Measurements from ENCODE around the gene ASB6.

ASB6 gene, protein sequence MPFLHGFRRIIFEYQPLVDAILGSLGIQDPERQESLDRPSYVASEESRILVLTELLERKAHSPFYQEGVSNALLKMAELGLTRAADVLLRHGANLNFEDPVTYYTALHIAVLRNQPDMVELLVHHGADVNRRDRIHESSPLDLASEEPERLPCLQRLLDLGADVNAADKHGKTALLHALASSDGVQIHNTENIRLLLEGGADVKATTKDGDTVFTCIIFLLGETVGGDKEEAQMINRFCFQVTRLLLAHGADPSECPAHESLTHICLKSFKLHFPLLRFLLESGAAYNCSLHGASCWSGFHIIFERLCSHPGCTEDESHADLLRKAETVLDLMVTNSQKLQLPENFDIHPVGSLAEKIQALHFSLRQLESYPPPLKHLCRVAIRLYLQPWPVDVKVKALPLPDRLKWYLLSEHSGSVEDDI

DNA sequence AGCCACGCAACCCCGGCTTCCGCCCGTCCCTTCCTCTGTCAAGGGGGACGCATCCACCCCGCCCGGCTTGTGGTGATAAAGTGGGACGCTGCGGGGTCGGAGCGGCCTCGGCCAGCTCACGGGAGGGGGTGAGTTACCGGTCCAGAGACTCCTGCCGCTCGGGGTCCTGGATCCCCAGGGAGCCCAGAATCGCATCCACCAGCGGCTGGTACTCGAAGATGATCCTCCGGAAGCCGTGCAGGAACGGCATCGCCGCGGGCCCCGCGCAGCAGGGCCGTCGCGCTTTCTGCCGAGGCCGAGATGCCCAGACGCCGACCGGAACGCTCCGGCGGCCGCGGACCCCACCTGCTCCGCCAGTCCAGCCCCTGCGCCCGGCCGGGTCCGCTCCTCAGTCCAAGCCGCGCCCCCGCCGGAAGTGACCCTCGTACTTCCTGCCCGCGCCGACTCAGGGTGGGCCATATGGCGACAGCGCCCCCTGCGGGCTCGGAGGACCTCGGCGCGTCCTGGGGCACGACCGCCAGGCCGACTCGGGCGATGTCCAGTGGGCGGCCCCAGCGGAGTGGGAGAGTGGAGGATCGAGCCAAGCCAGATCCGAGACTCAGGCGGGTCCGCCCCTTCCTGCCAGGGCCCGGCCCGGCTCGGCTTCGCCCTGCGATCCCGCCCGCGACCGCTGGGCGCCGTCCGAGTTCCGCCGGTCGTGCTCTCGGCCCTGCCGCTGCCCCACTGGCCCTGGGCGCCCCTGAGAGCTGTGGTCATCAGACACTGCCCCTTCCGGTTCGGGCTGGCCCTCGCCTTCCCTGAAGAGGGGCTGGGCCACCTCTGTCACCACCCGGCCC, at the start of gene ASB6:
TSS of gene ASB6 (minus strand) at position 402 of the 836 bp plus-strand sequence. CDS start at position 250, 152 bp downstream.
- peak; percentile 85 to 97 for DNase-seq (ENCODE audit: low read depth in 2 of 2)

DNA sequence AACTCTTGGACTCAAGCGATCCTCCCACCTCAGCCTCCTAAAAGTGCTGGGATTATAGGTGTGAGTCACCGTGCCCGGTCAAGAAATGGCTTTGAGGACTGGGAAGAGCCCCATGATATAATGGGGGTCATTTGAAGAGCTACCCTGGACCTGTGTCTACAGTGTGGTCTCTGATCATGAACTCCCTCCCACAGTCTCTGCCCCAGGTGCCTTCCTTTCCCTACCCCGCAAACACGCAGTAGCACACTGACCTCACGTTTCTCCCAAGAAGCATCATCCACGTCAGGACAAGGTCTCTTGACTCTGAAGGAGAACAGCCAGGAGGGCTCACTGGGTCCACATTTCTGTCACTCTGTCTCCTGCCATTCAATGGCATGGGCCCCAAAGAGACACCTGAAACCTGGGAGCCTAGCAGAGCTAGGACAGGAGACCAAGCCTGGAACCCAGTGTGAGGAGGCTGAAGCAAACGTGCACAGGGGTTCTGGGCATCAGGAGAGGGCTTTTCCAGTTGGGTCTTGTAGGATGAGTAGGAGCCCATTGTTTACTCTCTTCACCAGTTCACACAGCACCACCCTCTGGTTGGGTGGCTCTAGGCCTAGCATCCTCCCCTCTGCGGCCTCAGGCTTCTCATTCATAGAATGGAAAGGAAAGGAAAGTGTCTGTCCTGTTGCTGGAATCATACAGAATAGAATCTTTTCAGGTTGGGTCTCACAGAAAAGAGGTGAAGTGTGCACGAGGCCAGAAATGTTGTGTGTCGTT, 46.5 kb upstream of the ASB6 start:
- no peak for DNase-seq (ENCODE audit: low read depth in 2 of 2)

DNA sequence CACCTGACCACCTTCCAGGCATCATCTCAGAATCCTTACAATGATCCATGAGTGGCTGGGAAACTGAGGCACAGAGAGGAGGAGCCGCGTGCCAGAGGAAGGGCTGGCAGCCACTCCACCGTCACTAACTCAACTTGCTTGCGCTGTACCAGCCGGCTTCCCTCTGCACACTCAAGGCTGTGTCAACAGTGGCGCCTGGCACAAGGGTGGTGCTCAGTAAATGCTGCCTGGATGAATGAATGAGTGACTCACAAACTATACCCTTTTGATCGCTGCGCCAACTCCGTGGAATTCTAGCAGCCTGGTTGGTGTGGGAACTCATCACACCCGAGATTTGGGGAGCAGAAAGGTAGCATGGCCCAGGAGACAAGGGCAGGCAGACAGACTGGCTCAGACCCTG, 45.4 kb upstream of the ASB6 start:
- no peak for DNase-seq (ENCODE audit: low read depth in 2 of 2)

DNA sequence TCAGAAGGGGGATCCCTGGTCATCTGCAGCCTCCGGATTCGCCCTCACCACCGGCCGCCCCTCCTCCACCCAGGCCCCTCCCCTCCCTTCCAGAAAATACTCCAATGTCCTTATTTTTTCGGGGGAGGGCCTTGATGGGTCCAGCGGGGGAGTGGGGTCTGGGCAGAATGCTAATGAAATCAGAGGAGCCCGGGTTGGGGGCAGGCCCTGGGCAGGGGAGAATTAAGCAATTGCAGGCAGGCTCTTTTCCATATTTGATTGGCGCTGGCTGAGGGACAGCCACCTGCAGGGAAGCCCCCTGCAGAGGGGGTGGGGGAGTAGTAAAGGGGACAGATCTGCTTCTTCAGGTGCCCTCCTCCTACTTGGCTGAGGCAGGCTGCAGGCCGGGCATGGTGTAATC, 44.8 kb upstream of the ASB6 start:
- no peak for DNase-seq (ENCODE audit: low read depth in 2 of 2)

DNA sequence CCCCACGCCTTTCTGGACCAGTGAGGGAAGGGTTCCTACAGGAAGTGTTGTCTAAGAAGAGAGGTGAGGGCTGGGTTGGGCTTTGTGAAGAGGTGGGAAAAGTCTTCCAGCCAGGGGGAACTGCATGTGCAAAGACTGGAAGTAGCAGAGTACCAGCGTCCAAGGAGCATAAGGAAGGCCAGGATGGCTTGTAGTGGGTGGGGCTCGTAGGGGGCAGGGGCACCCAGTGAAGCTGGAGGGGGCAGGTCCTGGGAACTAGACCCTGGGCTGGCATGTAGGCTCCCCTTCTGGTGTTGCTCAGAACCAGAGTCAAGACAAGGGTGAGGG, 43.9 kb upstream of the ASB6 start:
- DNase-seq (ENCODE audit: low read depth in 2 of 2): no peak

DNA sequence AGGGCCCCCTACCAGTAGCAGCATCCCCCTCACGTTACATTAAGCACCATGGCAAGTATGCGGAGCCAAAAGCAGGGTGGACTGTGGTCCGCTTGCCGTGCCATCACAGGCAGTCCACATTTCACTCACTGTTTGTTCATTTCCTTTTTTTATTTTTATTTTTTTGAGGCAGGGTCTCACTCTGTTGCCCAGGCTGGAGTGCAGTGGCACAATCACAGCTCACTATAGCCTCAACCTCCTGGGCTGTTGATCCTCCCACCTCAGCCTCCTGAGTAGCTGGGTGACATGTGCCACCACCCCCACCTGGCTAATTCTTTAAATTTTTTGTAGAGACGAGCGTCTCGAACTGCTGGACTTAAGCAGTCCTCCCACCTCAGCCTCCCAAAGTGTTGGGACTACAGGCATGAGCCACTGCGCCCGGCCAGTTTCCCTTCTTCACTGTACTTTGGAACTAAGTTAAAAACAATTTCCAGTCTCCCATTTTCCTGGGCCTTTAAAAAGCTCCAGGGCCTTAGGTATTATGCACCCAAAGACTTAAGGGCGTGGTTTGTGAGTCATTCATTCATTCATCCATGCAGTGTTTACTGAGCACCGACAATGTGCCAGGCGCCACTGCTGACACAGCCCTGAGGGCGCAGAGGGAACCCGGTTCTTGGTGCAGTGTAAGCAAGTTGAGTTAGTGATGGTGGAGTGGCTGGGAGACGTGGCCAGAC, 43.4 kb upstream of the ASB6 start:
- no peak for DNase-seq (ENCODE audit: low read depth in 2 of 2)

DNA sequence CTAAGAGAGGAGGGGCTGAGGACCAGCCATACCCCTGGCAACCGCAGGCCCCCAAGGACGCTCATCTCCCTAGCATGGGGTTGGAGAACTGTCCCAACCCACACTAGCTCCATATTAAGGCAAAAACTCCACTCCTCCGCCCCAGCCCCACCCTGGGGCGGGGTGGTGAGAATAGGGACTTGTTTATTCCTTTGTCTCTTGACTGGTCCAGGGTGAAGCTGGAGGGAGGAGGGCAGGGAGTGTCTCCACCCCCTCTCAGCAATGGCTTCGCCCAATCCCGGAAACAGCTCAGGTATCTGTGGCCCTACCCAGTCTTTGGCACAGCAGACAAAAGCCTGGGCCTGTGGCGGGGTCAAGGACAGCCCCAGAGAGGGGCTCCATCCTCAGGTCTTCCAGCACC, 40.4 kb upstream of the ASB6 start:
- no peak for DNase-seq (ENCODE audit: low read depth in 2 of 2)

DNA sequence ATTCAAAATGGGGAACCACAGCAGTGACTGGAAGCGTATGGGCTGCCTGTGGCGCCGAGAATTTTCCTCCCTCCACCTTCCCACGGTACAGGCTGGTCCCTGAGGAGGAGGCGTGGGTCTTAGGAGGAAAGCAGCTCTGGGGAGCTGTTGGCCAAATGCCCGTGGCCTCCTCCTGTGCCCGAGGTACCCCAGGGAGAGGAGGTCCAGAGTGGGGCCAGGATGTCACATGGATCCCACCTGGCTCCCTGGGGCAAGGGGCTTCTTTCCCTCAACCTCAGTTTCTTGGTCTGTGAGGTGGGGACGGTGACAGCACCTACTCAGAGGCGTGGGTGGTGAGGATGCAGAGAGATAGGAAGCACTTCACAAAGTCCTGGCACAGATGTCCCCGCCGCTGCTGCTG, 40.0 kb upstream of the ASB6 start:
- DNase-seq (ENCODE audit: low read depth in 2 of 2): no peak

DNA sequence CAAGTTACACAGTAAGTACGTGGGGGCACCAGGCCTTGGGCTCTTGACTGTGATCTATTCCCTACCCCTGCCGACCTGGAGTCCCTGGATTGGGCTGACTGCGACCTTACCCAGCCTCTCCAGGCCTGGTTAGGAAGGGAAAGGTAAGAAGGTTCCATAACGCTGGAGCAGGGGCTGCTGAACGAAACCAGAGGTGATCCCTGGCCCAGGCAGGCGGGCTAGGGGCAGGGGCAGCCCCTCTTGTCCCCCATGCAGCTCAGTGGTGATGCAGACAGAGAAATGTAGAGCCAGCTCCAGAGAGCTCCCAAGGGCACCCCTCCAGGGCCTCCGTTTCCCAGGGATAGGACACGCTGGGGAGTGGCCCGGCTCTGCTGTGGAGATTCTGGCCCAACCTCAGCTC, 37.6 kb upstream of the ASB6 start:
- no peak for DNase-seq (ENCODE audit: low read depth in 2 of 2)

DNA sequence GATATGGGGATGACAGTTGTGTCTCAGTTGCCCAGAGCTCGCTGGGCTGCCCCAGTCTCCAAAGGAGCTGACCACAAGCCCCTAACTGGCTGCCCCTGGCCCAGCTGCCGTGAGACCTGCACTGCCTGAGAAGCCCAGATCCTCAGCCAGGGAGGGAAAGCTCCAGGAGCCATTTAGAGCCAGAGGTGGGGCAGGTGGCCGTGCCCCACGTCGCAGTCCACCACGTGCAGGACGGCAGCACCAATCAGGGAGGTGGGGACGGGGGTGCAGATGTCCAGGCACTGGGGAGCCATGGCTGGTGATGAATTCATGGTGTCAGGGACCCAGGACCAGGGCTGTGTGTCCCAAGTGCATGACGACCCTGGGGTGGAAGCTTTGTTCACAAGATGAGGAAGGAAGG, 36.9 kb upstream of the ASB6 start:
- no peak for DNase-seq (ENCODE audit: low read depth in 2 of 2)

DNA sequence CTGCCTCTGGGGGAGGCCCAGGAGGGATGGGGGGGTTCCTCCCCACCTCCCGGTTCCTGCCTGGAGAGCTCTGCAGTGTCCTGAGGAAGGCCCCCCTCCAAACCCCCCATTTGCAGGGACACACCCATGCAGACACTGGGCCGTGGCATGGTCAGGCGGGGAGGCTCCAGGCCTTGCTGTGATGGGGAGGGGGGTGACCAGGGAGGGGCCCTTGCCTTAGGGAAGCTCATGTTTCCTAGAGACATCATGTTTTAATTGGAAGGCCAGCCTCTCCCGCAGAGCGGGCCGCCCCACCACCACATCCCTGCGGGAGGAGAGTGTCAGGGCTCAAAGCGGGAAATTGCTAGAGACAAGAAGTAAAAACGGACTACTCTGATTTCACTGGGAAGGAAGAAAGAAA, 35.5 kb upstream of the ASB6 start:
- DNase-seq (ENCODE audit: low read depth in 2 of 2): no peak

DNA sequence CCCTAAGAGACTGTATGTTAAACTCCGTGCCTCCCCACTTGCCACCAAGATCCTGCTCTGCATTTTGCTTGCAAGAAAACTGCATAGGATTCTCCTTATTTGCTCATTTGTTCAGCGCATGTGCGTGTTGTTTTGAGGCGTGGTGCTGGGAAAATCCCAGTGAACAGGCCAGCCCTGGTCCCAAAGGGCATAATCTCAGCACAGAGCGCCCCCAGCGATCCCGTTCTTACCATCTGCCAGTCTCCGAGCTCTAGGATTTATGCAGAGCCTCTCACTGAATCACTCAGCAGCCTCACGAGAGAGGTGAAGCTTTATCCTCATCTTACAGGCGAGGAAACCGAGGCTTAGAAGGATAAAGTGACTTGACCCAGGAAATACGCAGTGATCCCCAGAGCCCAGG, 35.0 kb upstream of the ASB6 start:
- DNase-seq (ENCODE audit: low read depth in 2 of 2): no peak

DNA sequence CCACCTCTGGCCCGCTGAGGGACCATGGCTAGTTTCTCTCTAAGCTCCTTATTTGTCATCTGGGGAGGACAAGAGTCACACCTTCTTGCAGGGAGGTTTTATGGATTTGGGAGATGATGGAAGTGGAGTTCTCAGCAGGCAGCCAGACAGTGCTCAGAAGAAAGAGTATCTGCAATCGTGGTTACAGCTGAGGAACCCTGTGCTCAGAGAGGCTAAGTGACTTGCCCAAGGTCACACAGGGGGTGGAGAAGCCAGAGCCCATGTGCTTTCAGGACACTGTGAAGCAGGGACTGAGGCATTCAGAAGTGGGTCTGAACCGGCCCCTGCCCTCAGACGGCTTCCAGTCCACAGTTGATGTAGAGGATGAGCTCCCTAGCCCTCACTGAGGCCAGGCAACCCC, 34.3 kb upstream of the ASB6 start:
- DNase-seq (ENCODE audit: low read depth in 2 of 2): no peak

DNA sequence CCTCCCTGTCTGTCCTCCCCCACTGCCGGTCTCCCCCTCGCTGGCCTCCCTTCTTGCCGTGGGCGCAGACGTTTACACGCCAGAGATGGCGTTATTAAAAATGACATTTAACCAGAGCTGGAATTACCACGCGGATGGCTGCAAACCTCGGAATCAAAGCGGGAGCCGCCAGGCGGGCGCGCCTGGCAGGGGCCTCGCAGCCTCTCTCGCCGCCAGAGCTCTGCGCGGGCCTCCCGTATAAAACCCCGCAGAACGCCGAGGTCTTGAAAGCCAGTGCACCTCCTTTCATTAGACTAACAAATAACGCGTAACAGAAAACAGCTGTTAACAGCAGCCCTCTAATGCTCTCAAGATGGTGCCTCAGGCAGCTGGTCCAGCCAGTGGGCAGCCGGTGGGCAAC, 33.7 kb upstream of the ASB6 start:
- DNase-seq (ENCODE audit: low read depth in 2 of 2): no peak

DNA sequence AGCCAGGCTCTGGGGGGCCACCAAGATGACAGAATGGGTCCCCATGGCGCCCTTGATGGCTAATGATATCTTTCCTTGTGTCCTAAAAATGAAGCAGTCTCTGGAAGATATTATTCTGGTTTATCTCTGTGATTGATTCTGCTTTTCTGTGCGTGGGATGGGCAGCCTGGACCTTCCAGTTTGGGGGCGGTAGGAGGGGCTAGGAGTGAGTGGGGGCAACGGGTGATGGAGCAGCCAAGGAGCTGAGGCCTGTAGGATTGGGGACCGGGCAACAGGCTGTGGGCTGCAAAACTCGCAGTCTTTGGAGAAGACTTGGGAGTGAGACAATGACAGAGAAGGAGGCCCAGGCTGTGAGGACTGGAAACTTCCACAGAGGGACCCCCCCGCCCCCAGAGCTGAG, 32.3 kb upstream of the ASB6 start:
- no peak for DNase-seq (ENCODE audit: low read depth in 2 of 2)

DNA sequence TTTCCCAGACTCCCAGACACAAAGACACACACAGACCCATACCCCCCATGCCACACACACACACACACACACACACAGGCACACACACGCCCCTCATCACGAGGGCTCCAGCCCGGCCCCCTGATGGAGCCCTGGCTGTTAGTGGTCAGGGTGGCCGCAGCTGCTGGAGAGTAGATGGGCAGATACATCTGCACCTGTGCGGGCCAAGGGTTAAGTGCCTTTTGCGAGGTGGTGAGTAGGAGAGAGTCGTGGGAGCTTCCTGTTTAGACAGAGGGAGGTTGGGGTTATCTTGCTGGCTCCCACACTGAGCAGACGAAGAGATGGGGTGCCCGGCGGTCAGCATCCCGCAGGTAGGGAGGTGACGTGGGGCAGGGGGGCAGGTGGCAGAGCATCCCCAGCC, 31.7 kb upstream of the ASB6 start:
- no peak for DNase-seq (ENCODE audit: low read depth in 2 of 2)

DNA sequence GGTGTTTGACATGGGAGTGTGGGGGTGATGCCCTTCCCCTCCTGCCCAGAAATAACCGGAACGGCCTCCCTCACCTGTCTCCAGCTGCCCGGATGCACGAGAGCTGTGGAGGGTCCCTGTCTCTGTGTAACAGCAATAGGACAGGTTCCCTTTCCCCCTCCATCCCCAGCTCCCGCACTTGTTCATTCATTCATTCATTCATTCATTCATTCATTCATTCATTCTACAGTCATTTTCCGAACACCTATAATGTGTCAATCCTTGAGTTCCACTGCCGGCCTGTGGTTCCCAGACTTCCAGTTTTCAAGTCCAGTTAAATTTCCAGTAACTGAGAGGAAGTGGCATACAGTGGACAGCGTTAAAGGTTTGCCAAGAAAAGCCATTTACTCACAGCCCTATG, 30.8 kb upstream of the ASB6 start:
- no peak for DNase-seq (ENCODE audit: low read depth in 2 of 2)

DNA sequence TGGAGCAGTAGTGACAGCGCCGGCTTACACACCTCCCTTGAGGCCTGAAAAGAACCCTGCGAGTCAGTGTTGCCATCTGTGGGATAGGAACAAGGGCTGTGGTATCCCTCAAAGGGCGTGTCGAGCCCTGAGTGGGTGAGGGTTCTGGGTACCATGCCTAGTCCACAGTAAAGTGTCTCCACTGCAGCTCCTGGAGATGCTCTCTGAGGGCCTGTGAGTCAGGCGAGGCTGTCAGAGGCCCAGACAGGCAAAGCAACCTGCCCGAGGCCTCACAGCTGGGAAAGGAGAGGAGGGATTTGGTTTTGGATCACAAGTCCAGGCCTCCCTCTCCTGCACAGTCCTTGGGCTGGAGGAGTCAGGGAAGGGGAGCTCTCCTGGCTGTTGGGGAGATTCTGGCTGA, 29.6 kb upstream of the ASB6 start:
- DNase-seq (ENCODE audit: low read depth in 2 of 2): no peak

DNA sequence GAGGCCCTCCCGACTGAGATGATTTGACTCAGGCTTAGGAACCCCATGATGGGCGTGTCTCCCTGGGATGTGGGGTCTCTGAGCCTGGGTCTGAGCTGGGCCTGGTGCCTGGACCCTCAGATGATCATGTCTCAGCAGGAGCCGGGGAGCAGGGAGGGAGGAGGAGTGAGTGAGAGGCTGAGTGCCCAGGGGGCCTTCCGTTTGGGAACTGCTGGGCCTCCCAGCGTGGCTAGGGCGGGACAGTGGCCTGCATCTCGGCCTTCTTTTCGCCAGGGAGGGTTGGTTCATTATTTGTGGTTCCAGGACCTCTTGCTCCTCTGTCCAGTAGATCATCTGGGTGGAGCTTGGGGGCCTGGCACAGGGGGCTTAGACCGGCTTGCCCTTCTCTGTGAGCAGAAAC, 29.1 kb upstream of the ASB6 start:
- no peak for DNase-seq (ENCODE audit: low read depth in 2 of 2)

DNA sequence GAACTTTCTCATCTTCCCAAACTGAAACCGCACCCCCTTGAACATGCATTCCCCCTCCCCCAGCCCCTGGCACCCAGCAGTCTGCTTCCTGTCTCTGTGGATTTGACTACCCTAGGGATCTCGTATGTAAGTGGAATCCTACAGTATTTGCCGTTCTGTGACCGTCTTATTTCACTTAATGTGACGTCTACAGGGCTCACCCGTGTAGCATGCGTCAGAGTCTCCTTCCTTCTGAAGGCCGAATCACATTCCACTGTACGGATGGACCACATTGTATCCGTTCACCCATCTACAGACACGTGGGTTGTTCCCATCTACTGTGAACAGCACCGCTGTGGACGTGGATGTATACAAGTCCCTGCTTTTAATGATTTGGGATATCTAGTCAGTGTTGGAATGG, 28.0 kb upstream of the ASB6 start:
- DNase-seq (ENCODE audit: low read depth in 2 of 2): no peak

DNA sequence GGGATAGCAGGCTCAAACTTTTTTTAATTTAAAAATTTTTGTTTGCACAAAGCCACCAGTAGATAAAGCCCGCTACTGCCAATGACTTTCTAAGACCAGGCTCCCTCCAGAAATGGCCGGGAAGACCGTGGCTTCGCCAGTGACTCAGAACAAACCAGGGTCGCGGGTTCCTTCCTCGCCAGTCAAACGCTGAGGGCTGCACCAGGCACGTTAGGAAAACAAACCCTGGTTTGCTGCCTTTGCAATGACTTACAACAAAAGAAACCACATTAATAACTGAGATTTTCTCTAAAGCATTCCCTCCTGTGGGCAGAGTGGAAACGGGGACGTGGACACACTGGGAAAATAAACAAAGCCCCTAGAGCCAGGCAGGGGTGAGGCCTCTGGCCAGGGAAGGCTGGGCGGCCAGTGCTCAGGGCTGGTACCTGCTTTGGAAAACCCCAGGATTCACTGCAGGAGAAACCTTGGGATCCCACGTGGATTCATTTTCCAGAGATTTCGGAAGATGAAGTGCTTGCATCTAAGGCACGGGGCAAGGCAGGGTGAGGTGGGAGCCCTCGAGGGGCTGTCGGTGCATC, 27.3 kb upstream of the ASB6 start:
- DNase-seq (ENCODE audit: low read depth in 2 of 2): no peak

DNA sequence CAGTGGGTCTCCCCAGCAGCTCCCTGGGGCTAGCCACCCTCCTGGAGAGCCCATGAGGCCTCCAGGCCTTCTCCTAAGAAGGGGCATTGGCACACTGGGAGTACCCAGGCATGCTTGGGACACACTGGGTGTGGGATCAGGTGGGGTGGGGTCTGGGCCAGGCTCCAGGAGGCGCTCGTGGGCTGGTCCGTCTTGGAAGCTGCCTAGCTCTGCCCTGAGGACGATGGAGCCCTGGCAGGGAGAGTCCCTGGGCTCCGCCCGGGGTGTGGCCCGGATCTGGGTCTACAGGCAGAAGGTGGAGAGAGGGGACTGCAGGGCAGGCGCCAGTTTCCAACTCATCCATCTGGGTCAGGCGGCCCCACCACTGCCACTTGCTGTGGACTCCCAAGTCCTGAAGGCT, 25.9 kb upstream of the ASB6 start:
- no peak for DNase-seq (ENCODE audit: low read depth in 2 of 2)
